Liver (tissue), 9 donors: ENCODE measurements around the gene REG3G. TPM values are rescaled to one million over a fixed set of nuclear protein-coding genes. Genes with fewer than 3 reads are reported as not detected.

ENCODE experiments used
- DNase-seq: peaks from one replicate; pipeline ENCODE4 v3.0.0-alpha.2; 2017; ENCODE audit warnings: low spot score
- H3K27ac ChIP-seq, 2 donors: one replicate each; pipeline ENCODE4 v1.7.0; 2013; ENCODE audit warnings: inconsistent platforms in 2 of 2, low read length in 2 of 2, control low read depth in 1 of 2, low read depth in 1 of 2, mild to moderate bottlenecking in 1 of 2
- H3K27me3 ChIP-seq, 4 donors: one replicate each; pipeline versions ENCODE4 v1.6.1 to v1.7.0; 2013; ENCODE audit warnings: low read length in 3 of 4, inconsistent platforms in 1 of 4, mild to moderate bottlenecking in 1 of 4, moderate library complexity in 1 of 4; ENCODE audit not compliant: control insufficient read depth in 4 of 4, insufficient read depth in 4 of 4
- H3K36me3 ChIP-seq, 4 donors: one replicate each; pipeline versions ENCODE4 v1.6.1 to v1.7.0; 2013; ENCODE audit warnings: low read length in 3 of 4, mild to moderate bottlenecking in 3 of 4, low read depth in 1 of 4, moderate library complexity in 1 of 4; ENCODE audit not compliant: control insufficient read depth in 4 of 4, insufficient read depth in 3 of 4
- H3K4me1 ChIP-seq, 4 donors: one replicate each; pipeline versions ENCODE4 v1.6.1 to v1.7.0; 2013; ENCODE audit warnings: low read length in 3 of 4, mild to moderate bottlenecking in 3 of 4, moderate library complexity in 1 of 4; ENCODE audit not compliant: control insufficient read depth in 4 of 4, insufficient read depth in 4 of 4
- H3K4me3 ChIP-seq, 3 donors: one replicate each; pipeline versions ENCODE4 v1.6.1 to v1.7.0; 2013; ENCODE audit warnings: low read length in 3 of 3, control low read depth in 1 of 3, low read depth in 1 of 3, mild to moderate bottlenecking in 1 of 3
- H3K9ac ChIP-seq, 2 donors: one replicate each; pipeline ENCODE4 v1.7.0; 2013; ENCODE audit warnings: low read length in 2 of 2, mild to moderate bottlenecking in 2 of 2, moderate library complexity in 2 of 2, control low read depth in 1 of 2, low read depth in 1 of 2
- H3K9me3 ChIP-seq, 4 donors: one replicate each; pipeline versions ENCODE4 v1.6.1 to v1.7.0; 2013; ENCODE audit warnings: low read length in 3 of 4; ENCODE audit not compliant: control insufficient read depth in 4 of 4
- EGR1 ChIP-seq, 2 donors: IDR thresholded peaks; 2 replicates each; pipeline ENCODE4 v1.6.1; 2016 to 2018; ENCODE audit warnings: antibody characterized with exemption in 2 of 2, low read depth in 2 of 2
- FOXA1 ChIP-seq: IDR thresholded peaks from 2 replicates; pipeline ENCODE4 v1.6.1; 2016; ENCODE audit warnings: antibody characterized with exemption
- FOXA2 ChIP-seq: IDR thresholded peaks from 2 replicates; pipeline ENCODE4 v1.6.1; 2016; ENCODE audit warnings: antibody characterized with exemption
- GABPA ChIP-seq, 2 donors: IDR thresholded peaks in 1 of 2; conservative IDR thresholded peaks in 1 of 2; 2 replicates each; pipeline ENCODE4 v1.6.1; 2016; ENCODE audit warnings: antibody characterized with exemption in 2 of 2, mild to moderate bottlenecking in 1 of 2, moderate library complexity in 1 of 2
- JUND ChIP-seq, 2 donors: IDR thresholded peaks; 2 replicates each; pipeline ENCODE4 v1.6.1; 2016; ENCODE audit warnings: antibody characterized with exemption in 2 of 2
- RAD21 ChIP-seq, 2 donors: IDR thresholded peaks; 2 replicates each; pipeline ENCODE4 v1.6.1; 2016; ENCODE audit warnings: antibody characterized with exemption in 2 of 2, mild to moderate bottlenecking in 2 of 2
- RXRA ChIP-seq, 2 donors: IDR thresholded peaks; 2 replicates each; pipeline ENCODE4 v1.6.1; 2017 to 2018; ENCODE audit warnings: antibody characterized with exemption in 2 of 2, mild to moderate bottlenecking in 1 of 2
- SP1 ChIP-seq: IDR thresholded peaks from 2 replicates; pipeline ENCODE4 v1.6.1; 2018; ENCODE audit warnings: antibody characterized with exemption, mild to moderate bottlenecking
- TAF1 ChIP-seq: conservative IDR thresholded peaks from 2 replicates; pipeline ENCODE4 v1.6.1; 2016; ENCODE audit warnings: antibody characterized with exemption, mild to moderate bottlenecking
- YY1 ChIP-seq: IDR thresholded peaks from 2 replicates; pipeline ENCODE4 v1.6.1; 2016; ENCODE audit warnings: antibody characterized with exemption, mild to moderate bottlenecking
- WGBS: extraction: QIAGEN DNeasy Blood & Tissue Kit; methylation state at CpG from one replicate; pipeline ENCODE4 v1.1.7; 2013; 5-methylcytosine and 5-hydroxymethylcytosine counted together
- polyA plus RNA-seq, 2 donors: library from polyadenylated mRNA; stranded (reverse) in 1 of 2; unstranded in 1 of 2; fragments of 200-250 nt in 1 of 2; fragments of >200 nt in 1 of 2; fragmentation: Nextera tagmentation in 1 of 2; extraction: Ambion mirVana in 1 of 2; gene quantifications; one replicate each; pipeline versions ENCODE4 v1.2.1 to v1.2.3, GENCODE V29; 2013 to 2015
- total RNA-seq, 2 donors: library from RNA; depleted of rRNA; stranded (reverse); fragments of >200 nt; gene quantifications; one replicate each; pipeline ENCODE4 v1.2.3, GENCODE V29; 2014
- TF ChIP-seq, protein P1 (sequence below): fragments of 150-350 bp; IDR thresholded peaks from 2 replicates; pipeline ENCODE4 v1.5.1; 2017; ENCODE audit warnings: improper control_type of control experiment, low read depth, low read length; ENCODE audit not compliant: missing input control
- TF ChIP-seq, protein P2 (sequence below): IDR thresholded peaks from 2 replicates; pipeline ENCODE4 v1.6.1; 2016; ENCODE audit warnings: antibody characterized with exemption
- TF ChIP-seq, protein P3 (sequence below): IDR thresholded peaks from 2 replicates; pipeline ENCODE4 v1.6.1; 2016; ENCODE audit warnings: antibody characterized with exemption, mild to moderate bottlenecking
- TF ChIP-seq, protein P4 (sequence below): IDR thresholded peaks from 2 replicates; pipeline ENCODE4 v1.6.1; 2016; ENCODE audit warnings: antibody characterized with exemption
- donor health status: healthy.
- donor health status: healthy.
- donor health status: healthy.
- donor health status: healthy.
- donor health status: healthy.

REG3G gene
- total and polyA plus RNA-seq, 4 donors, result 0.28 TPM; not detected in 3

DNA sequence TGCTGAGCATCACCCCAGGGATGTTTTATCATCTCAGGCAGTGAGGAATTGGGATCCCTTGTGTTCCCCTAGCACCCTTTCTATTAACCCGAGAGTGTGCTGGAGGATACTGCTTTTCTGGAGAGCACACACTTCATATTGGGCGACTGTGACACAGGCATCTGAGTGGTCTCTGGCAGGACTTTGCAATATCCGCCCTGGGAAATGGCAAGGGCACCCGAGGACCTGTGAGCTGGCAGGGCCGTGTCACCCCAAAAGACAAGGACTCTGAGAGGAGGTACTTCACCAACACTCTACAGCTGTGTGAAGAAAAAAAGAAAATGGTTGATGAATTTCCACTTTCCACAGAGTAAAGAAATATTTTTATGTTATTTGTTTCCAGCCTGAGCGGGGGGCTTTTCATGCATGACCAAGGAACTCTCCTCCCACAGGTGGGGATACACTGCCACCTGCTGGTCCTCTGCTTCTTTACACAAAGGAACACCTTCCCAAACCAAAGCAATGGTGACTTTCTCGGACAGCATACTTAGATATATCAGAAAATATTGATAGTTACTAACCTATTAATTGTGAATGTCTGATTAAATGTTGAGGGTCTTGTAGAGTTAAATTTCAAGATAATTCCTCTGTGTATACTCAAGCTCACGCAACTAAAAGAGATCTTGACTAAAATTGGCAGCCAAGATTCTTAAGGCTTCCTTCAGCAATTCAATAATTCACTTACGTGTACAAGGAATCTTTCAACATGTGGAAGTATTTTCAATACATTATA, 45.9 kb upstream of the REG3G start:
- Histone ChIP-seq H3K27me3 (peaks cover 0 to 5% (median 1%) of the 10 kb centered on the region in 4 donors), H3K27ac (no peak overlapping the region), H3K9me3 (no peaks in the 10 kb centered on the region), H3K4me3 (no peak overlapping the region), H3K36me3 (no peaks in the 10 kb centered on the region), H3K4me1 (peaks cover 0 to 3% (median 0%) of the 10 kb centered on the region in 4 donors), H3K9ac (no peak overlapping the region)
- 39% methylated on average over 9 of the region's 9 CpGs for WGBS
- peak; percentile 57 for DNase-seq
- TF ChIP-seq, protein P1, sequence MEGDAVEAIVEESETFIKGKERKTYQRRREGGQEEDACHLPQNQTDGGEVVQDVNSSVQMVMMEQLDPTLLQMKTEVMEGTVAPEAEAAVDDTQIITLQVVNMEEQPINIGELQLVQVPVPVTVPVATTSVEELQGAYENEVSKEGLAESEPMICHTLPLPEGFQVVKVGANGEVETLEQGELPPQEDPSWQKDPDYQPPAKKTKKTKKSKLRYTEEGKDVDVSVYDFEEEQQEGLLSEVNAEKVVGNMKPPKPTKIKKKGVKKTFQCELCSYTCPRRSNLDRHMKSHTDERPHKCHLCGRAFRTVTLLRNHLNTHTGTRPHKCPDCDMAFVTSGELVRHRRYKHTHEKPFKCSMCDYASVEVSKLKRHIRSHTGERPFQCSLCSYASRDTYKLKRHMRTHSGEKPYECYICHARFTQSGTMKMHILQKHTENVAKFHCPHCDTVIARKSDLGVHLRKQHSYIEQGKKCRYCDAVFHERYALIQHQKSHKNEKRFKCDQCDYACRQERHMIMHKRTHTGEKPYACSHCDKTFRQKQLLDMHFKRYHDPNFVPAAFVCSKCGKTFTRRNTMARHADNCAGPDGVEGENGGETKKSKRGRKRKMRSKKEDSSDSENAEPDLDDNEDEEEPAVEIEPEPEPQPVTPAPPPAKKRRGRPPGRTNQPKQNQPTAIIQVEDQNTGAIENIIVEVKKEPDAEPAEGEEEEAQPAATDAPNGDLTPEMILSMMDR, result peak; percentile 51
- TF ChIP-seq, protein P2, sequence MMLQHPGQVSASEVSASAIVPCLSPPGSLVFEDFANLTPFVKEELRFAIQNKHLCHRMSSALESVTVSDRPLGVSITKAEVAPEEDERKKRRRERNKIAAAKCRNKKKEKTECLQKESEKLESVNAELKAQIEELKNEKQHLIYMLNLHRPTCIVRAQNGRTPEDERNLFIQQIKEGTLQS, result no peak
- no peak for TF ChIP-seq JUND (IDR thresholded peaks at IDR 0.05)
- TF ChIP-seq RAD21 (IDR thresholded peaks at IDR 0.05), result peak; percentile 73 to 81

DNA sequence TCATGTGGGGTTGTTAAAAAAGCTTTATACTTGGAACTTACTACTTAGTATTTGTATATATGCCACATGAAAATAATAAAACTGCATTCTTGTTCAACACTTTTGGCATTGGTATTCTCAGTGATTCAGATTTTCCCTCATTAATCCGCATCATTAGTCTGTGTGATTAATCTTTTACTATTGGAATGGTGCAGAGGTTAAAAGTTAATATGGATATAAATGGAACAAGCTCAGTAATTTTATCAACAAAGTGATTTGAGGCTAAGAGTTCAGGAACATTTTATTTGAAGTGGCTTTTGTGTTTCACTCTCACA, 45.4 kb upstream of the REG3G start:
- H3K4me1 ChIP-seq, result peaks cover 0 to 3% (median 0%) of the 10 kb centered on the region in 4 donors

More for the DNA sequence above, 45.4 kb upstream of the REG3G start:
- TF ChIP-seq FOXA2 (no peak), GABPA (IDR thresholded peaks at IDR 0.05 in 1 of 2, conservative IDR thresholded peaks at IDR 0.05 in 1 of 2) (no peak), RXRA (IDR thresholded peaks at IDR 0.05) (no peak), FOXA1 (no peak), RAD21 (IDR thresholded peaks at IDR 0.05) (no peak), JUND (IDR thresholded peaks at IDR 0.05) (no peak), EGR1 (IDR thresholded peaks at IDR 0.05; ENCODE audit: low read depth in 2 of 2) (no peak), TAF1 (no peak), SP1 (no peak), YY1 (no peak)
- TF ChIP-seq, protein P1, result no peak
- TF ChIP-seq, protein P3, sequence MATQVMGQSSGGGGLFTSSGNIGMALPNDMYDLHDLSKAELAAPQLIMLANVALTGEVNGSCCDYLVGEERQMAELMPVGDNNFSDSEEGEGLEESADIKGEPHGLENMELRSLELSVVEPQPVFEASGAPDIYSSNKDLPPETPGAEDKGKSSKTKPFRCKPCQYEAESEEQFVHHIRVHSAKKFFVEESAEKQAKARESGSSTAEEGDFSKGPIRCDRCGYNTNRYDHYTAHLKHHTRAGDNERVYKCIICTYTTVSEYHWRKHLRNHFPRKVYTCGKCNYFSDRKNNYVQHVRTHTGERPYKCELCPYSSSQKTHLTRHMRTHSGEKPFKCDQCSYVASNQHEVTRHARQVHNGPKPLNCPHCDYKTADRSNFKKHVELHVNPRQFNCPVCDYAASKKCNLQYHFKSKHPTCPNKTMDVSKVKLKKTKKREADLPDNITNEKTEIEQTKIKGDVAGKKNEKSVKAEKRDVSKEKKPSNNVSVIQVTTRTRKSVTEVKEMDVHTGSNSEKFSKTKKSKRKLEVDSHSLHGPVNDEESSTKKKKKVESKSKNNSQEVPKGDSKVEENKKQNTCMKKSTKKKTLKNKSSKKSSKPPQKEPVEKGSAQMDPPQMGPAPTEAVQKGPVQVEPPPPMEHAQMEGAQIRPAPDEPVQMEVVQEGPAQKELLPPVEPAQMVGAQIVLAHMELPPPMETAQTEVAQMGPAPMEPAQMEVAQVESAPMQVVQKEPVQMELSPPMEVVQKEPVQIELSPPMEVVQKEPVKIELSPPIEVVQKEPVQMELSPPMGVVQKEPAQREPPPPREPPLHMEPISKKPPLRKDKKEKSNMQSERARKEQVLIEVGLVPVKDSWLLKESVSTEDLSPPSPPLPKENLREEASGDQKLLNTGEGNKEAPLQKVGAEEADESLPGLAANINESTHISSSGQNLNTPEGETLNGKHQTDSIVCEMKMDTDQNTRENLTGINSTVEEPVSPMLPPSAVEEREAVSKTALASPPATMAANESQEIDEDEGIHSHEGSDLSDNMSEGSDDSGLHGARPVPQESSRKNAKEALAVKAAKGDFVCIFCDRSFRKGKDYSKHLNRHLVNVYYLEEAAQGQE, result no peak
- TF ChIP-seq, protein P4, sequence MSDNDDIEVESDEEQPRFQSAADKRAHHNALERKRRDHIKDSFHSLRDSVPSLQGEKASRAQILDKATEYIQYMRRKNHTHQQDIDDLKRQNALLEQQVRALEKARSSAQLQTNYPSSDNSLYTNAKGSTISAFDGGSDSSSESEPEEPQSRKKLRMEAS, result no peak
- 70% methylated on average over 1 of the region's 1 CpG for WGBS
- Histone ChIP-seq H3K4me3 (no peak overlapping the region), H3K27ac (no peak overlapping the region), H3K9me3 (no peaks in the 10 kb centered on the region), H3K36me3 (no peaks in the 10 kb centered on the region), H3K9ac (no peak overlapping the region), H3K27me3 (peaks cover 0 to 5% (median 1%) of the 10 kb centered on the region in 4 donors)
- no peak for DNase-seq
